GM13976 (cell line): ENCODE results near the gene DNAJB12.
"Not testable (repeated sequence)": the region's sequence is repeated elsewhere in the genome, so short reads cannot be mapped to it uniquely, and the experiment has no call there.

Source experiments
- DNase-seq: peaks from one replicate; pipeline ENCODE4 v3.0.0; 2012; ENCODE audit warnings: low spot score
- in situ Hi-C: fragments of 300-500 bp; cut with MboI; formaldehyde crosslinking; loops from one replicate; pipeline ENCODE4 v1.12.0; 2022; ENCODE audit warnings: low sequenced_read_pairs, mixed read lengths, inconsistent platforms; ENCODE audit not compliant: unreplicated experiment
- TF ChIP-seq, protein P1 (sequence below): IDR thresholded peaks from 2 replicates; pipeline ENCODE4 v1.5.1; 2012; ENCODE audit warnings: borderline replicate concordance, mild to moderate bottlenecking; ENCODE audit not compliant: insufficient read depth; ENCODE audit errors: extremely low read depth, missing control alignments, control extremely low read depth

DNAJB12 gene

DNA sequence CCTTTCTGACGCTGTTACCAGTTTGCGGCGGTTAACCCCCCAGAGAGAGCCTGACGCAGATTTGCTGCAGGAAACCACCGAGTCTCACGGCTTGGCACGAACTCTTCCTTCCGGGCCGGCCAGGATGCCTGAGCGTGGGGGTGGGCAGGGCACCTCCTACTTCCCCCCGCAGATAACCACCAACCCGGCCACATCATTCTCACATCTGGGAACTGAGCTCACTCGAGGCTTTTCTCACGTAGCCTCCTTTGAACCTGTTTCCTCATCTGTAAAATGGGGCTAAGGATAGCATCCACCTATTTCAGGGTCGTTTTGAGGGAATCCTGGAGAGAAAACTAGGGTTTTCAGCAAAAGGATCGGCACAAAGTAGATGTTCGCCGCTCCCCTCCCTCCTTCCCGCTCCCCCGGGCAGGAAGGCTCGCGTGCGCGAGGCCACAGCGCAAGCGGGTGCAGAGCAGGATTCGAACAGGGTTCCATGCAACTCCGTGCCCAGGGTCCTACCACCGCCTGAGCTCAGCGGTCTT, 57.4 kb downstream of the DNAJB12 start:
- in situ Hi-C loops, result no loop called here
- peak; percentile 85 for DNase-seq
- TF ChIP-seq, protein P1, sequence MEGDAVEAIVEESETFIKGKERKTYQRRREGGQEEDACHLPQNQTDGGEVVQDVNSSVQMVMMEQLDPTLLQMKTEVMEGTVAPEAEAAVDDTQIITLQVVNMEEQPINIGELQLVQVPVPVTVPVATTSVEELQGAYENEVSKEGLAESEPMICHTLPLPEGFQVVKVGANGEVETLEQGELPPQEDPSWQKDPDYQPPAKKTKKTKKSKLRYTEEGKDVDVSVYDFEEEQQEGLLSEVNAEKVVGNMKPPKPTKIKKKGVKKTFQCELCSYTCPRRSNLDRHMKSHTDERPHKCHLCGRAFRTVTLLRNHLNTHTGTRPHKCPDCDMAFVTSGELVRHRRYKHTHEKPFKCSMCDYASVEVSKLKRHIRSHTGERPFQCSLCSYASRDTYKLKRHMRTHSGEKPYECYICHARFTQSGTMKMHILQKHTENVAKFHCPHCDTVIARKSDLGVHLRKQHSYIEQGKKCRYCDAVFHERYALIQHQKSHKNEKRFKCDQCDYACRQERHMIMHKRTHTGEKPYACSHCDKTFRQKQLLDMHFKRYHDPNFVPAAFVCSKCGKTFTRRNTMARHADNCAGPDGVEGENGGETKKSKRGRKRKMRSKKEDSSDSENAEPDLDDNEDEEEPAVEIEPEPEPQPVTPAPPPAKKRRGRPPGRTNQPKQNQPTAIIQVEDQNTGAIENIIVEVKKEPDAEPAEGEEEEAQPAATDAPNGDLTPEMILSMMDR, result no peak

DNA sequence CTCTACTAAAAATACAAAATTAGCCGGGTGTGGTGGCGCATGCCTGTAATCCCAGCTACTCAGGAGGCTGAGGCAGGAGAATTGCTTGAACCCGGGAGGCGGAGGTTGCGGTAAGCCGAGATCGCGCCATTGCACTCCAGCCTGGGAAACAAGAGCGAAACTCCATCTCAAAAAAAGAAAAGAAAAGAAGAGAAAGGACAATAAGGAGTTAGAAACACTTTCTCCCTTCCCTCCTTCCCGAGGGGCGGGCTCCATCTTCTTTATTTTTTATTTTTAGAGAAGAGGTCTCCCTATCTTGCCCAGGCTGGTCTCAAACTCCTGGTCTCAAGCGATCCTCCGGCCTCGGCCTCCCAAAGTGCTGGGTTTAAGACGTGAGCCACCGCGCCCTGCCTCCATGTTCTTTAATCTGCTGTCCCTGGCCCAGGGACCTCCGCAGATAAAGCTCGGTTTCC, 57.9 kb downstream of the DNAJB12 start:
- in situ Hi-C loops, DNase-seq: not testable (repeated sequence)

DNA sequence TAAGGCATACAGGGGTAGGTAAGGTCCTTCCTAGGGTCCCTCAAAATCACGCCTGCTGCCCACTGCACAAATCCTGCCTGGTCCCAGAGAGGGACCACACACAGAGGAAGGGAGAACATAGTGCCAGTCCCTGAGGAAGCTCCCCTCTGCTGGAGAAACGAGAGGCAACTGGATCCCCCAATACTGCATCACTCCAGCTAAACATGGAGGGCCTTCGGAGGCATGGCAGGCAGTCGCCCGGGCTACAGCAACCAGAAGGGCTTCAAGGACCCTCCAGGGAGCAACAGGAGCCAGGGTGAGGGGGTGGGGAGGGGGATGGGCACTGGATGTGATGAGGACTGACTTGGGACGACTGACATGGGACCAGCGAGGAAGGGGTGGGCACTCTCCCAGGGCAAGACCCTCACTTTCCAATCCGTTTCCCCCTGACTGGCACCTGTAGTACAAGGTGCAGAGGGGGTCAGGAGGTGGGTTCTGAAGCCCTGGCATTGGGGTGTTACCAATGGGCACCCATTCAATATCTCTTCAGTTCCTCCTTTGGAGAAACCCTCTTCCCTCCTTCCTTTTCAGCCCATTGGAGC, 59.3 kb downstream of the DNAJB12 start:
- DNase-seq, result no peak
- in situ Hi-C loops, result no loop called here
- TF ChIP-seq, protein P1, result no peak

DNA sequence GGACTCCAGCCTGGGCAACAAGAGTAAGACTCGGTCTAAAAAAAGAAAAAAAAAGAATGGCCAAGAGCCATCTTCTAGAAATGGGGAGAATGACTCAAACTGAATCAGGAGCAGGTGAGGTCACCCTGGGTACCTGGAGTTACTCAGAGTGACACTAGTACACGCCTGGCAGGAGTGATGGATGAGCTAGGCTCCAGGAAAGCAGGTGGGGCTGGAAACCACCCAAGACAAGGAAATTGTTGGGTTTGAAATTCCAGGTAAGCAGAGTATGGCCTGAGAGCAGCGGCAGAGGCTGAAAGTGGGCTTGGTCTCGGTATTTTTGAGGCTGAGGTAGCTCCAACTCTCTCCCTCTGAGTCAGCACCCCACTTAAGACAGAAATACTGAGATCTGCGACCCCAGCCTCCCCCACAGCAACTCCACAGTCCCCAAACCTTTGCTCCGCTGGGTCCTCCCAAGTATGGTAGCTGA, 62.5 kb downstream of the DNAJB12 start:
- DNase-seq, result peak; percentile 55

DNA sequence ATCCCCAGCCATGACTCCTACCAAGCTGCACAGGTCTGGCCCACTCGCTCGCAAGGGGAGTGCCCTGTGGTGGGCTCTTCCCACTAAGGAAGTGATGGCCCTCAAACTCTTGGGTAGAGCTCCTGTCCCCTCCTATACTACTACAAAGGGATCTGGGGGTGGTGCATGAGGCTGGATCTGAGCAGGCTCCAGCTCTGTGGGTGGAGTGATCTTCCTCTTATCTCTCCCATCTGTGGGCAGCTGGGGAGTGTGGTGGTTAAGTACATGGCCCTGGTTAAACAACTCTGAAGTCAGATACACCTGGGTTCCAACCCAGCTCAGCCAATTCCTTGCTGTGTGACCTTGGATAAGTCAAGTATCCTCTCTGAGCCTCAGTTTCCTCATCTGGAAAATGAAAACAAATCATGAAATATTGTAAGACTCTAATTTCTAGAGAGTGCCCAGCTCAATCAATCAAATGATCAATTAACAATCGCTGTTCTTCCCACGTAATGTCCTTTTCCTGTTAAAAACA, 63.6 kb downstream of the DNAJB12 start:
- peak; percentile 32 for DNase-seq
- TF ChIP-seq, protein P1, result no peak
- in situ Hi-C loops, result no loop called here

More for the DNA sequence above, 62.5 kb downstream of the DNAJB12 start:
- TF ChIP-seq, protein P1, result no peak
- in situ Hi-C loops, result no loop called here

DNA sequence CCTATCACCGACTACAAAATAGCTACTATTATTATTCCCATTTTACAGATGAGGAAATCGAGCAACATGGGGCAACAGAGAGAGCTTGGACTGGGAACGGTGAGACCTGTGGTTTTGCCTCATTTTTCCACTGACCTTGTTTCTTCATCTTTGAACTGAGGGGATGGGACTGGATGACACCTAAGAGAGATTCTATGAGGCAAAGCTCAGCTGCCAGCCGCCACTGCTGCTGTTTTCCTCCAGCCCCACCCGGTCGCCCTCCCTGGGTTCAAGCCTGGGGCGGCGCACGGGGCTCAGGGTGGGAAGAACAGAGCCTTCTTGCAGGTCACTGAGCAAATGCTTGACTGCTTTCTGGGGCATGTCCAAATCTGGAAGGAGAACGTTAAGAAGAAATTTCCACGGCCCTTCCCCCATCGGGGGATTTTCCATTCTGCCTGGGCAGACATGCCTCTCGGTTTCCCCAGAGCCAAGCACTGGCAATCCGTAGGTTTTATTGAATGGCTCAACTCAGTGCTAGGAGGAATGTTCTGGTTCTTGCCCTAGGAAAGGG, 68.7 kb downstream of the DNAJB12 start:
- TF ChIP-seq, protein P1, result no peak
- peak; percentile 39 for DNase-seq
- in situ Hi-C loops, result no loop called here

DNA sequence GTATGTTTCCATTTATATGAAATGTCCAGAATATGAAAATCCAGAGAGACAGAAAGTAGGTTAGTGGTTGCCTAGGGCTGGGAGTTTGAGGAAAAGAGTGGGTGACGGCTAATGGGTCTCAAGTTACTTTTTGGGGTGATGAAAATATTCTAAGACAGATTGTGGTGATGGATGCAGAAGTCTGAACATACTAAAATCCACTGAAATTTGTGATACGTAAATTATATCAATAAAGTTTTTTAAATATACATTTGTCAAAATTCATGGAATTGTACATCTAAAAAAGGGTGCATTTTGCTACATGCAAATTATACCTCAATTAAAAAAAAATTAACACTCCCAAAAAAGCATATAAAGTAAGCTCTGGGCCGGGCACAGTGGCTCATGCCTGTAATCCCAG, 71.6 kb downstream of the DNAJB12 start:
- TF ChIP-seq, protein P1, result no peak
- in situ Hi-C loops, result no loop called here
- no peak for DNase-seq
